K562 (cell line): ENCODE data around the gene ZNF454. TPM values are rescaled to one million over a fixed set of nuclear protein-coding genes. Genes with fewer than 3 reads are reported as not detected.

Experiments used
- ATAC-seq: fragments of 200-7000 bp; cut with Tn5 transposase; 3 replicates; pipeline ENCODE4 v1.9.1; 2020; ENCODE audit warnings: moderate library complexity
- BruUV-seq: library from RNA; stranded (reverse); fragments of 400-500 nt; replicated peaks from 2 replicates; lab custom pipeline; 2021; lab: Mats Ljungman, UMichigan
- CTCF ChIA-PET: fragments of 300-600 bp; formaldehyde crosslinking; extraction: SDS; loops from one replicate; lab custom pipeline; 2021; ENCODE audit warnings: low intra/inter-chr PET ratio; lab: Yijun Ruan, JAX
- POLR2A ChIA-PET: fragments of 300-600, 350-650 bp; sonication (Branson Sonifier 250); formaldehyde crosslinking; extraction: SDS; loops from one replicate; lab custom pipeline; 2021; ENCODE audit warnings: antibody characterized with exemption, inconsistent platforms; lab: Yijun Ruan, JAX
- DNase-seq, 4 experiments: peaks; one replicate each; pipeline versions ENCODE4 v3.0.0 to v3.0.0-alpha.2; 2011 to 2018; ENCODE audit warnings: low spot score in 3 of 4, mixed read lengths in 3 of 4; ENCODE audit errors: extremely low read depth in 1 of 4
- FAIRE-seq: peaks from 2 replicates; lab custom pipeline; 2011; peaks lifted over from hg19 to GRCh38; lab: Jason Lieb, UNC
- H2AFZ ChIP-seq: 2 replicates; pipeline ENCODE4 v1.6.0; 2011; ENCODE audit warnings: low read depth, low read length, control low read depth, inconsistent platforms
- H3K27ac ChIP-seq: fragments of 200-600 bp; 3 replicates; pipeline ENCODE4 v1.8.0; 2011; ENCODE audit warnings: low read depth, mild to moderate bottlenecking, control low read depth, inconsistent platforms, low read length, moderate library complexity, mixed read lengths; ENCODE audit errors: extremely low read depth
- H3K27me3 ChIP-seq, 2 experiments: fragments of 300-600 bp in 1 of 2; 2 replicates in 1 of 2; 3 replicates in 1 of 2; pipeline versions ENCODE4 v1.6.0 to v1.8.0; 2011; ENCODE audit warnings: inconsistent platforms in 2 of 2, low read length in 2 of 2, mild to moderate bottlenecking in 1 of 2, mixed read lengths in 1 of 2, moderate library complexity in 1 of 2; ENCODE audit not compliant: control insufficient read depth in 2 of 2, insufficient read depth in 2 of 2
- H3K36me3 ChIP-seq: fragments of 300-600 bp; 3 replicates; pipeline ENCODE4 v1.8.0; 2011; ENCODE audit warnings: mild to moderate bottlenecking, low read length, inconsistent platforms; ENCODE audit not compliant: control insufficient read depth, insufficient read depth
- H3K4me1 ChIP-seq, 2 experiments: fragments of 200-600 bp in 1 of 2; replicated peaks in 1 of 2; 2 replicates in 1 of 2; 3 replicates in 1 of 2; pipeline versions ENCODE4 v1.5.1 to v1.8.0; 2011; ENCODE audit warnings: inconsistent platforms in 2 of 2, low read length in 2 of 2, mild to moderate bottlenecking in 1 of 2, mixed read lengths in 1 of 2, moderate library complexity in 1 of 2; ENCODE audit not compliant: control insufficient read depth in 2 of 2, insufficient read depth in 2 of 2
- H3K4me2 ChIP-seq: 2 replicates; pipeline ENCODE4 v1.6.1; 2011; ENCODE audit warnings: low read length, control low read depth, inconsistent platforms, mixed read lengths; ENCODE audit not compliant: insufficient read depth
- H3K4me3 ChIP-seq: fragments of 200-600 bp; sonication (generic), shearing (Covaris generic); 2 replicates; pipeline ENCODE4 v1.5.1; 2016; ENCODE audit warnings: control low read depth, inconsistent platforms
- H3K79me2 ChIP-seq: fragments of 200-600 bp; 3 replicates; pipeline ENCODE4 v1.8.0; 2011; ENCODE audit warnings: low read length, inconsistent platforms; ENCODE audit not compliant: control insufficient read depth, insufficient read depth
- H3K9ac ChIP-seq, 2 experiments: 2 replicates each; pipeline versions ENCODE4 v1.6.0 to v1.6.1; 2011; ENCODE audit warnings: low read depth in 2 of 2, low read length in 2 of 2, control low read depth in 1 of 2, inconsistent platforms in 1 of 2, mild to moderate bottlenecking in 1 of 2, mixed read lengths in 1 of 2; ENCODE audit not compliant: insufficient read depth in 1 of 2
- H3K9me1 ChIP-seq: one replicate; pipeline ENCODE4 v1.6.0; 2011; ENCODE audit warnings: inconsistent platforms, mild to moderate bottlenecking, low read length, moderate library complexity; ENCODE audit not compliant: control insufficient read depth, insufficient read depth
- H3K9me3 ChIP-seq: replicated peaks from 2 replicates; pipeline ENCODE4 v1.5.1; 2011; ENCODE audit warnings: low read depth, low read length, inconsistent platforms; ENCODE audit not compliant: control insufficient read depth, insufficient read depth
- H4K20me1 ChIP-seq: replicated peaks from 2 replicates; pipeline ENCODE4 v1.6.1; 2011; ENCODE audit warnings: low read length, inconsistent platforms, mixed read lengths; ENCODE audit not compliant: control insufficient read depth, insufficient read depth
- BHLHE40 ChIP-seq: IDR thresholded peaks from 2 replicates; pipeline ENCODE4 v1.6.1; 2011; ENCODE audit warnings: low read length, improper control_type of control experiment
- HDAC2 ChIP-seq: fragments of 450-650 bp; IDR thresholded peaks from 2 replicates; pipeline ENCODE4 v1.6.1; 2016; ENCODE audit warnings: mild to moderate bottlenecking
- ILF3 ChIP-seq: fragments of 450-650 bp; IDR thresholded peaks from 2 replicates; pipeline ENCODE4 v1.6.1; 2018; ENCODE audit warnings: antibody characterized with exemption, mild to moderate bottlenecking, moderate library complexity, borderline replicate concordance
- ZNF830 ChIP-seq: fragments of 250-450 bp; sonication (Bioruptor Pico); IDR thresholded peaks from 2 replicates; pipeline ENCODE4 v1.5.0; 2021; ENCODE audit warnings: mild to moderate bottlenecking
- WGBS: fragments of 100-300 bp; shearing (Covaris generic); methylation state at CpG from one replicate; pipeline ENCODE4 v1.1.6; 2016; ENCODE audit warnings: low coverage, mixed read lengths; ENCODE audit not compliant: insufficient coverage; ENCODE audit errors: missing lambda C conversion rate; 5-methylcytosine and 5-hydroxymethylcytosine counted together
- in situ Hi-C: fragments of 300-500 bp; cut with MboI; formaldehyde crosslinking; loops from 4 replicates; pipeline ENCODE4 v1.15.0; 2018; ENCODE audit warnings: inconsistent platforms, mixed read lengths
- intact Hi-C: fragments of 100-400 bp; cut with micrococcal nuclease; formaldehyde crosslinking; loops from 2 replicates; pipeline ENCODE4 v1.14.2; 2022
- polyA plus RNA-seq, 8 experiments: library from polyadenylated mRNA; depleted of rRNA in 4 of 8; stranded (reverse) in 5 of 8; unstranded in 3 of 8; fragments of >200 nt; fragmentation: Nextera tagmentation in 2 of 8; fragmentation: Illumina TruSeq in 1 of 8; extraction: Ambion mirVana in 2 of 8; extraction: Trizol in 1 of 8; gene quantifications; 2 replicates each; pipeline versions ENCODE4 v1.2.1 to v1.2.3, GENCODE V29; 2011 to 2014; ENCODE audit warnings: inconsistent platforms in 1 of 8, missing spikeins in 1 of 8
- total RNA-seq, 7 experiments: library from RNA; depleted of rRNA in 6 of 7; stranded (reverse); fragments of >200 nt in 6 of 7; fragmentation: Illumina TruSeq in 2 of 7; extraction: Trizol in 2 of 7; gene quantifications; 2 replicates each; pipeline versions ENCODE4 v1.2.1 to v1.2.3, GENCODE V29; 2011 to 2021; ENCODE audit warnings: low replicate concordance in 1 of 7
- TF ChIP-seq, protein P1 (sequence below): sonication (generic); IDR thresholded peaks from 2 replicates; pipeline ENCODE4 v1.6.1; 2016
- TF ChIP-seq, protein P2 (sequence below), 2 experiments: fragments of 450-650 bp; IDR thresholded peaks; 2 replicates each; pipeline ENCODE4 v1.6.1; 2018; ENCODE audit warnings: mild to moderate bottlenecking in 2 of 2, low read depth in 1 of 2; ENCODE audit not compliant: partially characterized antibody in 2 of 2

The ZNF454 gene
- total and polyA plus RNA-seq, 9 of the 15 experiments (the other 6 are each of a cell fraction or from before 2014, with no cell fraction given), result not detected

DNA sequence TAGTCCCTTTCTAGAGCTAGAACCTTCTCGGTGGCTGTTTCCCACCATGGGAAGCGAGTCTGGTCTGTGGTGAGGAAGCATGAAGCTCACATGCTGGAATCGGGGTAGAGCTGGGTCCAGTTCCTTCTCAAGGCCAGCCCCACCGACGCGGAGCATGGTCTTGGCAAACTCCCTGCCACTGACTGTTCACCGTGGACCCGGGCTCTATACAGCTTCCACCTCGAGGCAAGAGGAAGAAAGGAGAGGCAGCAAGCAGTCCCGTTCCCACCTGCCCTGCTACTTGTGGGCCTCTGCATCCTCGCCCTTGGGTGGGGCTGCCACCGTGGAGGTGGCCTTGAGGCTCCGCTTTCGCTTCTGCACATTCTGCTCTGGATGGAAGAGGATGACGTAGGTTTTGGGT is 40.4 kb downstream of the ZNF454 start (continued):
- no peak for TF ChIP-seq ZNF830 (CRISPR knock-in tag)
- TF ChIP-seq, protein P1, sequence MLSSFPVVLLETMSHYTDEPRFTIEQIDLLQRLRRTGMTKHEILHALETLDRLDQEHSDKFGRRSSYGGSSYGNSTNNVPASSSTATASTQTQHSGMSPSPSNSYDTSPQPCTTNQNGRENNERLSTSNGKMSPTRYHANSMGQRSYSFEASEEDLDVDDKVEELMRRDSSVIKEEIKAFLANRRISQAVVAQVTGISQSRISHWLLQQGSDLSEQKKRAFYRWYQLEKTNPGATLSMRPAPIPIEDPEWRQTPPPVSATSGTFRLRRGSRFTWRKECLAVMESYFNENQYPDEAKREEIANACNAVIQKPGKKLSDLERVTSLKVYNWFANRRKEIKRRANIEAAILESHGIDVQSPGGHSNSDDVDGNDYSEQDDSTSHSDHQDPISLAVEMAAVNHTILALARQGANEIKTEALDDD, result no peak
- no peak for TF ChIP-seq HDAC2

DNA sequence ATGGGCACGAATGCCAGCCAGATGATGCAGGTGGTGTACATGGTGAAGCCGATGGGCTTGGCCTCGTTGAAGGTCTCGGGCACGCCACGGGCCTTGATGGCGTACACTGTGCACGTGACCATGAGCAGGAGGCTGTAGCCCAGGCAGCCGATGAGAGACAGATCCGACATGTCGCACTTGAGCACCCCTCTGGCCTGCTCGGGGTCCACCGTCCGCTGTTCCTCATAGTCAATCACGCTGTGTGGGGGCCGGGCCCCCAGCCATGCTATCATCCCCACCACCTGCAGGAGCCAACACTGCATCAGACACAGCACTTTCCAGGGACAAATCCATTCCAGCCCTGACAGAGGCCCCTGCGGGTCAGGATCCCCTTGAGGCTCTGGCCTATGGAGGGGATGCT is 41.9 kb downstream of the ZNF454 start:
- ChIA-PET CTCF (no interaction called here), POLR2A (no interaction called here)
- BruUV-seq, result no TSS peak
- no peaks in the 10 kb centered on the region for H4K20me1 ChIP-seq
- H3K36me3 ChIP-seq, result no peaks in the 10 kb centered on the region
- no peak overlapping the region for H3K4me2 ChIP-seq
- TF ChIP-seq ILF3 (no peak), BHLHE40 (0 out of 2 replicates have a peak, but pooled peaks have one; percentile 8)
- TF ChIP-seq, protein P2, sequence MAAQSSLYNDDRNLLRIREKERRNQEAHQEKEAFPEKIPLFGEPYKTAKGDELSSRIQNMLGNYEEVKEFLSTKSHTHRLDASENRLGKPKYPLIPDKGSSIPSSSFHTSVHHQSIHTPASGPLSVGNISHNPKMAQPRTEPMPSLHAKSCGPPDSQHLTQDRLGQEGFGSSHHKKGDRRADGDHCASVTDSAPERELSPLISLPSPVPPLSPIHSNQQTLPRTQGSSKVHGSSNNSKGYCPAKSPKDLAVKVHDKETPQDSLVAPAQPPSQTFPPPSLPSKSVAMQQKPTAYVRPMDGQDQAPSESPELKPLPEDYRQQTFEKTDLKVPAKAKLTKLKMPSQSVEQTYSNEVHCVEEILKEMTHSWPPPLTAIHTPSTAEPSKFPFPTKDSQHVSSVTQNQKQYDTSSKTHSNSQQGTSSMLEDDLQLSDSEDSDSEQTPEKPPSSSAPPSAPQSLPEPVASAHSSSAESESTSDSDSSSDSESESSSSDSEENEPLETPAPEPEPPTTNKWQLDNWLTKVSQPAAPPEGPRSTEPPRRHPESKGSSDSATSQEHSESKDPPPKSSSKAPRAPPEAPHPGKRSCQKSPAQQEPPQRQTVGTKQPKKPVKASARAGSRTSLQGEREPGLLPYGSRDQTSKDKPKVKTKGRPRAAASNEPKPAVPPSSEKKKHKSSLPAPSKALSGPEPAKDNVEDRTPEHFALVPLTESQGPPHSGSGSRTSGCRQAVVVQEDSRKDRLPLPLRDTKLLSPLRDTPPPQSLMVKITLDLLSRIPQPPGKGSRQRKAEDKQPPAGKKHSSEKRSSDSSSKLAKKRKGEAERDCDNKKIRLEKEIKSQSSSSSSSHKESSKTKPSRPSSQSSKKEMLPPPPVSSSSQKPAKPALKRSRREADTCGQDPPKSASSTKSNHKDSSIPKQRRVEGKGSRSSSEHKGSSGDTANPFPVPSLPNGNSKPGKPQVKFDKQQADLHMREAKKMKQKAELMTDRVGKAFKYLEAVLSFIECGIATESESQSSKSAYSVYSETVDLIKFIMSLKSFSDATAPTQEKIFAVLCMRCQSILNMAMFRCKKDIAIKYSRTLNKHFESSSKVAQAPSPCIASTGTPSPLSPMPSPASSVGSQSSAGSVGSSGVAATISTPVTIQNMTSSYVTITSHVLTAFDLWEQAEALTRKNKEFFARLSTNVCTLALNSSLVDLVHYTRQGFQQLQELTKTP (IDR thresholded peaks at IDR 0.05; ENCODE audit: low read depth in 1 of 2, partially characterized antibody in 2 of 2), result no peak
- TF ChIP-seq, all 486 proteins: peak for 1
- no peak for FAIRE-seq
- Histone ChIP-seq H2AFZ (no peak overlapping the region), H3K27ac (no peak overlapping the region), H3K4me3 (no peak overlapping the region), H3K9me1 (no peaks in the 10 kb centered on the region), H3K9ac (no peak overlapping the region), H3K9me3 (no peaks in the 10 kb centered on the region), H3K27me3 (peaks cover 0 to 42% of the 10 kb centered on the region in 2 experiments; a peak in 2 of 5 replicates), H3K4me1 (no peaks in the 10 kb centered on the region; a peak in 1 of 5 replicates), H3K79me2 (no peaks in the 10 kb centered on the region)
- in situ Hi-C loops (no loop called here), intact Hi-C loops (no loop called here)
- WGBS, result 8% methylated on average over 15 of the region's 17 CpGs
- DNase-seq, result no peak
- ATAC-seq, result no peak
